Measurements from ENCODE around the gene ERBB2. TPM values are rescaled to one million over a fixed set of nuclear protein-coding genes. Genes with fewer than 3 reads are reported as not detected.

ERBB2 gene
- total and polyA plus RNA-seq, 2 of the 13 experiments (the other 11 are each of a cell fraction or from before 2014, with no cell fraction given) = 57.7 to 64.1 TPM

DNA sequence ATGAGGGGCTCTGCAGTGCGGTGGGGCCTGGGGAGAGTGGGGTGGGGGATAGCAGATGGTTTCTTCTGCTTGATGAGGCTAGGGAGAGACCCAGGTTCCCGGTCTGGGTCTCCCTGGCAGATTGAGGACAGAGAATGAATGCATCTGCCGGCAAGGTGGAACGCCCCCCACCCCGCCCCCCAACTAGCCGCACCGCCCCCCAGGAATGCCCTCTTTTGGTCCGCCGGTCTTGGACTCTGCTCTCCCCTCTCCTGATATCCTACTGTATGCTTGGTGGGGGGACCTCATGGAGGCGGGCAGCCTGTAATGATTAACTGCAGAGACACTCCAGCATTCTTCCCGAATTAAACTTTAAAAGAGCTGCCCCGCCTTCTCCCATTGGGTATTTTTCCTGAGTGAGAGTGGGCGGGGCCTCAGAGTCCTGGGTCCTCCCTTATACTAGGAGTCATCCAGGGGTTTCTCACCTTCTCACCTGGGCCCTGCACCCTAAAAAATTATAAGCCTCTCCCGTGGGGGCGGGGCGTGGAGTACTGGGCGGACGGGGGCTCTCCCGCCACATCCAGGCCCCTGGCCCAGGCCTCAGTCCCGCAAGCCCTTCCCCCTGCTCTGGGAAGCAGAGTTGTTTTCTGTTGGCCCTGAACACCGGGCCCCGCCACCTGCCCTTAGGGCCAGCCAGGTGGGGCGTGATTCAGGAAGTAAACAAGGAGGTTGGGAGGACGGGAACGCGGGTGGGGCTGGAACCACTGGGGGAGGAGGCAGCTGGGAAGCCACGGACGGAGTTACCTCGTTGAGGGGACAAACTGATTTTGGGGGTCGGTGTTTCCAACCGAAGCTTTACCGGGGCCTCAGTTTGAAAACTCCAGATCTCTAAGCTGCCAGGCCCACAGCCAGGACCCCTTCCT lies 39.4 kb downstream of the ERBB2 start (continued):
- no peak; the same call in 1 of the 2 replicates for TF ChIP-seq ZKSCAN5 (CRISPR knock-in tag; IDR thresholded peaks at IDR 0.05)
- no peak for TF ChIP-seq PAWR (CRISPR knock-in tag; IDR thresholded peaks at IDR 0.05; ENCODE audit: borderline replicate concordance)
- peak; percentile 68; the same call in 1 of the 2 replicates for TF ChIP-seq ZNF264 (CRISPR knock-in tag; IDR thresholded peaks at IDR 0.05)
- TF ChIP-seq RFX3 (CRISPR knock-in tag; IDR thresholded peaks at IDR 0.05) = no peak
- no peak for TF ChIP-seq ZNF75D (CRISPR knock-in tag; IDR thresholded peaks at IDR 0.05; ENCODE audit: borderline replicate concordance)
- no peak for TF ChIP-seq GPN1 (CRISPR knock-in tag; IDR thresholded peaks at IDR 0.05; ENCODE audit: borderline replicate concordance)
- TF ChIP-seq, protein P1, sequence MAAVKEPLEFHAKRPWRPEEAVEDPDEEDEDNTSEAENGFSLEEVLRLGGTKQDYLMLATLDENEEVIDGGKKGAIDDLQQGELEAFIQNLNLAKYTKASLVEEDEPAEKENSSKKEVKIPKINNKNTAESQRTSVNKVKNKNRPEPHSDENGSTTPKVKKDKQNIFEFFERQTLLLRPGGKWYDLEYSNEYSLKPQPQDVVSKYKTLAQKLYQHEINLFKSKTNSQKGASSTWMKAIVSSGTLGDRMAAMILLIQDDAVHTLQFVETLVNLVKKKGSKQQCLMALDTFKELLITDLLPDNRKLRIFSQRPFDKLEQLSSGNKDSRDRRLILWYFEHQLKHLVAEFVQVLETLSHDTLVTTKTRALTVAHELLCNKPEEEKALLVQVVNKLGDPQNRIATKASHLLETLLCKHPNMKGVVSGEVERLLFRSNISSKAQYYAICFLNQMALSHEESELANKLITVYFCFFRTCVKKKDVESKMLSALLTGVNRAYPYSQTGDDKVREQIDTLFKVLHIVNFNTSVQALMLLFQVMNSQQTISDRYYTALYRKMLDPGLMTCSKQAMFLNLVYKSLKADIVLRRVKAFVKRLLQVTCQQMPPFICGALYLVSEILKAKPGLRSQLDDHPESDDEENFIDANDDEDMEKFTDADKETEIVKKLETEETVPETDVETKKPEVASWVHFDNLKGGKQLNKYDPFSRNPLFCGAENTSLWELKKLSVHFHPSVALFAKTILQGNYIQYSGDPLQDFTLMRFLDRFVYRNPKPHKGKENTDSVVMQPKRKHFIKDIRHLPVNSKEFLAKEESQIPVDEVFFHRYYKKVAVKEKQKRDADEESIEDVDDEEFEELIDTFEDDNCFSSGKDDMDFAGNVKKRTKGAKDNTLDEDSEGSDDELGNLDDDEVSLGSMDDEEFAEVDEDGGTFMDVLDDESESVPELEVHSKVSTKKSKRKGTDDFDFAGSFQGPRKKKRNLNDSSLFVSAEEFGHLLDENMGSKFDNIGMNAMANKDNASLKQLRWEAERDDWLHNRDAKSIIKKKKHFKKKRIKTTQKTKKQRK (IDR thresholded peaks at IDR 0.05; ENCODE audit: low read length) = no peak
- no peak for TF ChIP-seq SRSF9 (IDR thresholded peaks at IDR 0.05; ENCODE audit: borderline replicate concordance, insufficient read depth, low read depth, low read length, poor library complexity, severe bottlenecking)
- TF ChIP-seq JARID2 (CRISPR knock-in tag; IDR thresholded peaks at IDR 0.05; ENCODE audit: insufficient replicate concordance) = peak; percentile 91
- no peak for TF ChIP-seq ZNF3 (CRISPR knock-in tag; IDR thresholded peaks at IDR 0.05)
- TF ChIP-seq, protein P2, sequence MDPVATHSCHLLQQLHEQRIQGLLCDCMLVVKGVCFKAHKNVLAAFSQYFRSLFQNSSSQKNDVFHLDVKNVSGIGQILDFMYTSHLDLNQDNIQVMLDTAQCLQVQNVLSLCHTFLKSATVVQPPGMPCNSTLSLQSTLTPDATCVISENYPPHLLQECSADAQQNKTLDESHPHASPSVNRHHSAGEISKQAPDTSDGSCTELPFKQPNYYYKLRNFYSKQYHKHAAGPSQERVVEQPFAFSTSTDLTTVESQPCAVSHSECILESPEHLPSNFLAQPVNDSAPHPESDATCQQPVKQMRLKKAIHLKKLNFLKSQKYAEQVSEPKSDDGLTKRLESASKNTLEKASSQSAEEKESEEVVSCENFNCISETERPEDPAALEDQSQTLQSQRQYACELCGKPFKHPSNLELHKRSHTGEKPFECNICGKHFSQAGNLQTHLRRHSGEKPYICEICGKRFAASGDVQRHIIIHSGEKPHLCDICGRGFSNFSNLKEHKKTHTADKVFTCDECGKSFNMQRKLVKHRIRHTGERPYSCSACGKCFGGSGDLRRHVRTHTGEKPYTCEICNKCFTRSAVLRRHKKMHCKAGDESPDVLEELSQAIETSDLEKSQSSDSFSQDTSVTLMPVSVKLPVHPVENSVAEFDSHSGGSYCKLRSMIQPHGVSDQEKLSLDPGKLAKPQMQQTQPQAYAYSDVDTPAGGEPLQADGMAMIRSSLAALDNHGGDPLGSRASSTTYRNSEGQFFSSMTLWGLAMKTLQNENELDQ (CRISPR knock-in tag; IDR thresholded peaks at IDR 0.05; ENCODE audit: borderline replicate concordance) = peak; percentile 81; the same call in 1 of the 2 replicates
- TF ChIP-seq PITX1 (CRISPR knock-in tag; IDR thresholded peaks at IDR 0.05) = peak; percentile 79
- no peak for TF ChIP-seq MTF2 (CRISPR knock-in tag; IDR thresholded peaks at IDR 0.05; ENCODE audit: borderline replicate concordance)
- TF ChIP-seq HDAC2 (CRISPR knock-in tag; IDR thresholded peaks at IDR 0.05) = peak; percentile 94
- TF ChIP-seq SMC3 (IDR thresholded peaks at IDR 0.05; ENCODE audit: low read length) = no peak
- TF ChIP-seq NFIC (IDR thresholded peaks at IDR 0.05; ENCODE audit: low read length) = peak; percentile 66; the same call in 1 of the 2 replicates
- no peak; the same call in 1 of the 2 replicates for TF ChIP-seq ZNF232 (CRISPR knock-in tag; IDR thresholded peaks at IDR 0.05; ENCODE audit: borderline replicate concordance)
- peak; percentile 43; the same call in 1 of the 2 replicates for TF ChIP-seq KLF11 (CRISPR knock-in tag; IDR thresholded peaks at IDR 0.05)
- TF ChIP-seq, protein P3, sequence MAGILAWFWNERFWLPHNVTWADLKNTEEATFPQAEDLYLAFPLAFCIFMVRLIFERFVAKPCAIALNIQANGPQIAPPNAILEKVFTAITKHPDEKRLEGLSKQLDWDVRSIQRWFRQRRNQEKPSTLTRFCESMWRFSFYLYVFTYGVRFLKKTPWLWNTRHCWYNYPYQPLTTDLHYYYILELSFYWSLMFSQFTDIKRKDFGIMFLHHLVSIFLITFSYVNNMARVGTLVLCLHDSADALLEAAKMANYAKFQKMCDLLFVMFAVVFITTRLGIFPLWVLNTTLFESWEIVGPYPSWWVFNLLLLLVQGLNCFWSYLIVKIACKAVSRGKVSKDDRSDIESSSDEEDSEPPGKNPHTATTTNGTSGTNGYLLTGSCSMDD (CRISPR knock-in tag; IDR thresholded peaks at IDR 0.05) = no peak
- TF ChIP-seq RFXAP (CRISPR knock-in tag; IDR thresholded peaks at IDR 0.05; ENCODE audit: borderline replicate concordance) = peak; percentile 59; the same call in 1 of the 2 replicates
- peak; percentile 32; the same call in 1 of the 2 replicates for TF ChIP-seq ZNF121 (CRISPR knock-in tag; IDR thresholded peaks at IDR 0.05)
- no peak for TF ChIP-seq ZNF776 (CRISPR knock-in tag; IDR thresholded peaks at IDR 0.05)
- no peak; the same call in 1 of the 2 replicates for TF ChIP-seq NR2F6 (IDR thresholded peaks at IDR 0.05)
- TF ChIP-seq NR2F6 (CRISPR knock-in tag; IDR thresholded peaks at IDR 0.05) = peak; percentile 77; the same call in 1 of the 2 replicates
- TF ChIP-seq KMT2B (CRISPR knock-in tag; IDR thresholded peaks at IDR 0.05) = no peak
